NCI-H446 treated with DMSO at 0.1 percent for 48 hours (cell line): ENCODE data around the gene SMPD3.

Source experiments
- DNase-seq: peaks from one replicate; lab custom pipeline; 2025; lab: John Stamatoyannopoulos, UW

SMPD3 gene

GRCh38 chr16:68369697-68370580, 78.4 kb downstream of the SMPD3 start:
- no peak for DNase-seq

GRCh38 chr16:68369168-68369567, 79.1 kb downstream of the SMPD3 start:
- DNase-seq: no peak

GRCh38 chr16:68368301-68368888, 79.9 kb downstream of the SMPD3 start:
- DNase-seq: no peak

GRCh38 chr16:68367891-68368290, 80.4 kb downstream of the SMPD3 start:
- no peak for DNase-seq

- no peak for DNase-seq
These were observed 80.9 kb downstream of the SMPD3 start for GRCh38 chr16:68367440-68367839.

GRCh38 chr16:68367030-68367429, 81.3 kb downstream of the SMPD3 start:
- DNase-seq: no peak

GRCh38 chr16:68366062-68366461, 82.2 kb downstream of the SMPD3 start:
- DNase-seq: no peak

- DNase-seq: no peak
These were observed 83.0 kb downstream of the SMPD3 start for GRCh38 chr16:68365167-68365817.

GRCh38 chr16:68364561-68364998, 83.7 kb downstream of the SMPD3 start:
- no peak for DNase-seq

GRCh38 chr16:68363658-68364521, 84.4 kb downstream of the SMPD3 start:
- DNase-seq: no peak

- no peak for DNase-seq
These were observed 85.2 kb downstream of the SMPD3 start for GRCh38 chr16:68362947-68363657.

GRCh38 chr16:68362262-68362913, 85.9 kb downstream of the SMPD3 start:
- no peak for DNase-seq

GRCh38 chr16:68361485-68361884, 86.8 kb downstream of the SMPD3 start:
- no peak for DNase-seq

- DNase-seq: no peak
These were observed 87.4 kb downstream of the SMPD3 start for GRCh38 chr16:68360956-68361355.

GRCh38 chr16:68360547-68360946, 87.8 kb downstream of the SMPD3 start:
- DNase-seq: no peak

GRCh38 chr16:68359398-68360191, 88.7 kb downstream of the SMPD3 start:
- no peak for DNase-seq

GRCh38 chr16:68358951-68359350, 89.4 kb downstream of the SMPD3 start:
- DNase-seq: no peak

- DNase-seq: no peak
These were observed 90.4 kb downstream of the SMPD3 start for GRCh38 chr16:68357923-68358322.

- no peak for DNase-seq
These were observed 90.8 kb downstream of the SMPD3 start for GRCh38 chr16:68357521-68357922.

- no peak for DNase-seq
These were observed 91.4 kb downstream of the SMPD3 start for GRCh38 chr16:68356919-68357286.
